Fibroblast of the conjunctiva (primary cell): ENCODE results near the gene TBX15.

Experiments used
- DNase-seq: peaks from one replicate; pipeline ENCODE4 v3.0.0-alpha.2; 2010; ENCODE audit warnings: low read depth

The TBX15 gene

DNA sequence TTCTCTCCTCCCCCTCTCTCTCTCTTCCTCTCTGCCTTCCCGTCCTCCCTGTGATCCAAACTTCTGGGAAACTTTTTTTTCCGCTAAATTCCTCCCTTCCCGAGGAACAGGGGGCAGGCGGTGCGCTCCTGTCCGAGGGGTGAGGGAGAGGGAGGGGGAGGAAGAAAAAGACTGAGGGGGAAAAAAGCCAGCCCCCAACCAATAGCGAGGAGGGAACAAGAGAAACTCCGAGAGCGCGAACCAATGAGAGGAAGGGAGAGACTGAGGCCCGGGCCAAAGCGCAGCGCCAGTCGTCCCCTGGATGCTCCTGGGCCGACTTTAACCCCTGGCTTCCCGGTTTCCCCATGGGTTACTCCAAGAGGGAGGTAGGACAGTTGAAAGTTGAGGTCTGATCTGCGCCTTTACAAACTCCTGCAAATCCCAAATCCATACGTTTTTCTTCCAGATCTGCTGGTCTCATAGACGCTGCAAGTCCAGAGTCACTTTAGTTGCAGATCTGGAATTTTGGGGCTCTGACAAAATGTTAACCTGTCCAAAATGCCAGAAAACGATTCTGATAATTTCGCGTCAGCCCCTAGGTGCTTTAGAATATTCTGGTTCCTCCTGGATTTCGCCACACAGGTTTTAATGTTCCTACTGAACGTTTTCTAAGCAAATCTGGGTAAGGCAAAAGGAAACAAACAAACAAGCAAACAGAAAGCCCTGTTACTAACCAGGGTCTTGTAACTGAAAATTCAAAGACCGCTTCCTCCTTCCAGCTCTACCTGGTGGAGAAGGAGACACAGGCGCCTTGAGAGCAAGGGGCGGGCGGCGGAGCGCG is at the start of gene TBX15:
TSS of gene TBX15 (minus strand) at position 158 of the 820 bp plus-strand sequence. CDS start 548 bp downstream, outside the sequence.
- DNase-seq = peak; percentile 67

DNA sequence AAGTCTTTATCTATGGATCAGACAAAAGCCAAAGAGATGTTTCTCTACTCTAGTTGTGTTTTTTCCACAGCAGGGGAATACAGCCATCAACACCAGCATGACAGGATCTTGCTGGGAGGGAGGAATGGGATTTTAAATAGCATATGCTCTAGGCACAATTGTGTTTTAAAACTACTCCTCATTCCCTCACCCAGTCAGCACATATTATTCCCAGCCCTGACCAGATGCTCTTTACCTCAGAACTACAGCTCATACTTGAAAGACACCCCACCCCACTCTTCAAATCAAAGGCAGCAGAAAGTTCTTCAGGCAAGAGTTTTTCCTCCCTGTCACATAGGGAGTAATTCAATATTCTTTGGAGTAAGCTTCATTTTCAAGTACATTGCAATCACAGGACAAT is 46.2 kb upstream of the TBX15 start:
- no peak for DNase-seq

GRCh38 chr1:119032986-119033385 is 44.8 kb upstream of the TBX15 start:
- DNase-seq = no peak

DNA sequence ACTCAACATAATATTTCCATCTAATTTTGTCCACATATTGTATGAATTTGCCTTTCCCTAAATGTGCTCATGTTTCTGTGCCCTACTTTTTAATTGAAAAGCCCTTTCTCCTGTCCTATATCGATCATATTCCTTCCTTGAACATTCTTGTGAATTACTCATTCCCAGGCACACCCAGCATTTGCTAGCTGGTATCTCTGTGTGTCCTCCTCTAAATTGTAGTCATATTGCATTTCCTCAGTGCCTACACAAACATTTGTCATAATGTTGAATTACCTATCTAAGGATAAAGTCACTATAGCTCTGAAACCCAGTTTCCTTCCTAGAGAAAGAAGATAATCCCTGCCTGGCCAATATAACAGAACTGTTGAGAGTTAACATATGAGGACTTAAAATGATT is 39.6 kb upstream of the TBX15 start:
- no peak for DNase-seq

- DNase-seq = no peak
Measured at GRCh38 chr1:119026956-119027355, 38.8 kb upstream of the TBX15 start.

DNA sequence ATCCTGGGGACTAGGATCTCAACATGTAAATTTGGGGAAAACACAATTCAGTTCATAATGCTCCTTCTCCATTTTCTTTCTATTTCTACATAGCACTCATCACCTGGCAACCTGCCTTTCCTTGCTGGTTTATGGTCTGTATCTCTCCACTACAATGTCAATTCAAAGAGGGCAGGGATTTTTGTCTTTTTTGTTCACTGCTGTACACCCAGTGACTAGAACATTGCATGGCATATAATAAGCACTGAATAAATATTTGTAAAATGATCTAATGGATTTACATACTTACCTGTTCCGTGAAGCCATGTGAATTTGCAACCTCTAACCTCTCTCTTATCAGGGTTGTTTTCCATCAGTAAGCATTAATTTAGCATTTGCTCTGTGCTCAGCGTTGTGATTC is 27.4 kb upstream of the TBX15 start:
- no peak for DNase-seq

GRCh38 chr1:119012383-119012782 is 24.2 kb upstream of the TBX15 start:
- no peak for DNase-seq

DNA sequence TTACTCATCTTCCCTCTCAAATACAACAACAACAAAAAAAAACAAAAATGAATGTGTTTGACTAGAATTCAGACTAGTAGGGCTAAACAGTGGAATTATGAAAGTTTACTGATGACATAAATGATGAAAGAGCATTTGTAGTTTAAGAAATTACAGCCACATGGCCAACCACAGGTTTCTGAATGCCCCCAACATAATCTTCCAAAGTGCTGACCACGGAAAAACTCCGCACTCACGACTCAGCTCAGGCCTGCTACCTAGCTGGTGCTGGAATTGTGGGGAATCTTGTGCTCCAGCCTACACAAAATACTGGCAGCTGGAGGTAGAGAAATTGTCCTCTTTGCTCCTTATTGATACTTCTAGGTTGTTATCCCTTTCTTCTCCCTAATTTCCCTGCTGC is 23.6 kb upstream of the TBX15 start:
- no peak for DNase-seq

GRCh38 chr1:119011116-119011515 is 23.0 kb upstream of the TBX15 start:
- DNase-seq = no peak

DNA sequence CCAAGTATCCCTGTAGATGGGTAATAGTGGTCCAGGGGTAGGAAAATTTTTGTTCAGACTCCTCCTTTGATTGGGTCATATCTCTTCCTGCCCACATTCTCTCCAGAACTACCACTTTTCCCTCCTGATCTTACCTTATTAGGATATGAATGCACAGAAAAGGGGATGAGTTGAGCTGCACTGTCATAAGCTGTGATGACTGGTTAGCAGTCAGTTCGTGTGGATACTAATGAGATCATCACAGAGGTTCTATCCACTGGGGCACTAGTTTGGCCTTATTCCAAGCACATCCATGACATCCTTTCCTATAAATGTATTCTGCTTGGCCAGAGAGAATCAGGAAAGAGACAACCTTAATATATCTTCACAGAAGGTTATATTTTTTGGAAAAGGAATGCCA is 22.1 kb upstream of the TBX15 start:
- no peak for DNase-seq

GRCh38 chr1:119009312-119009655 is 21.1 kb upstream of the TBX15 start:
- no peak for DNase-seq

GRCh38 chr1:119008483-119009311 is 20.6 kb upstream of the TBX15 start:
- peak; percentile 69 for DNase-seq

DNA sequence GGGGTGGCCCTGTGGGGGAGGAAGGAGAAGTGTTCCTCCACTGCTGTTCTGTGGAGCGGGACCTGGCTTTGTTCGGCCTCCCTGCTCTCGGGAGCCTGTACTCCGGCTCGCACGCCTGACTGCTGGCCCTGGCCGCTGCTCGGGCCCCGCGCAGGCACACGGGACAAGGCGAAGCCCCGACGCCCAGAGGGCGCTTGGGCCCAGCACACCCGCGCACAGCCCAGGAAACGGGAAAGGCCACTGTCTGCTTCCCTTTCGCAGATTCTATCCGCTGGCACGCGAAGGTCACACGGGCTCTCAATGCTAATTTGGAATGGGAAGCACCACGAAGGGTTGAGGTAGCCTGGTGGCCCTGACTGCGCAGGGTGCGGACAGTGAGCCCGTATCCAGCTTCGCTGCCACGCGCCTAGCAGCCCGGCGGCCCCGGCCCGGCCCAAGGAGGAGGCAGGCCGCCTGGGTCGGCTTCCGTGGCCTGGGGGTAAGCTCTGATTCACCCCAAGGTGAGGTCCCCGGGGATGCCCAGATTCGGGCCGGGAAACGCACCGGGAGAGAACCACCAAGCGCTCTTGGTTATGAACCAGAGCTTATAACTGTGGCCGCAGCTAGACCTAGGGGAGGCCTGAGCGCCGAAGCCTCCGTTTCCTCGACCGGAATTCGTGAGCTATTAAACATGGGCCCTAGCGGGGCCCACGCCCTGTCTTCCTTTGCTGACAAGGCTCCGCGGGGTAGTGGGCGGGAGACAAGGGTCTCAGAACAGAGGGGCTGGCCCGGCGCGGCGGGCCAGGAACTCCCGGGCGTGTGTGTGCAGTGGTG is 19.7 kb upstream of the TBX15 start:
- DNase-seq = no peak

- DNase-seq = no peak
Measured at GRCh38 chr1:119007339-119007669, 19.2 kb upstream of the TBX15 start.

- no peak for DNase-seq
Measured at GRCh38 chr1:119006406-119007279, 18.5 kb upstream of the TBX15 start.

DNA sequence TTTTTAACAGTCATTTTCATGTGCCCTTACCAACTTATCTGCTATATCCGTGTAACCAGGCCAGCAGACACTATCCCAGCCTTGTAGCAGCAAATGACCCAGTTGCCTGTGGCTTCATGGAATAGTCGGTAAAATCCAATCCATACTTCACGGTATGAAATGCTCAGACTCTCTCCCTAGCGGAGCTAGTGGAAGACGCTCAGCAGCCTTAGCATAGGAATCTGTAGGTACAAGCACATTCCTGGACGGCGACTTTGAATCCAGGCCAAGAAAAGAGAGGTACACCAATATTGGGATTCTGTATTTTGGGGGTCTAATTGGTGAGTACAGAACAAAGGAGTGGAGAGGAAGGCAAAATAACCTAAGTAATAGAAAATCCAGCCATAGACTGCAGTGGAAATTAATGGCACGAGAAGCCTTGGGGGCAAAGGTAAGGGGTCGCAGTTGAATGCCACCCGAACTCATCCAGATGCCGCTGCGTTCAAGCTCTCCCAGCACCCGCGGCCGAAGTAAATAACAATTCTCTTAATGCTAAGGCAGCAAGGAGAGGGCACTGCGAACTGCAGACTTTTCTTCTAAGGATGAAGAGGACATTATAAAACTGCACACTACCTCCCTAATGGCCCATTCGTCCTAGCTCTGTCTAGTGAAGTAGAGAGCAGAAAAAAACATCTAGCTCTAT is 17.7 kb upstream of the TBX15 start:
- no peak for DNase-seq

GRCh38 chr1:119004781-119005180 is 16.6 kb upstream of the TBX15 start:
- DNase-seq = no peak

GRCh38 chr1:119004129-119004527 is 16.0 kb upstream of the TBX15 start:
- DNase-seq = no peak

DNA sequence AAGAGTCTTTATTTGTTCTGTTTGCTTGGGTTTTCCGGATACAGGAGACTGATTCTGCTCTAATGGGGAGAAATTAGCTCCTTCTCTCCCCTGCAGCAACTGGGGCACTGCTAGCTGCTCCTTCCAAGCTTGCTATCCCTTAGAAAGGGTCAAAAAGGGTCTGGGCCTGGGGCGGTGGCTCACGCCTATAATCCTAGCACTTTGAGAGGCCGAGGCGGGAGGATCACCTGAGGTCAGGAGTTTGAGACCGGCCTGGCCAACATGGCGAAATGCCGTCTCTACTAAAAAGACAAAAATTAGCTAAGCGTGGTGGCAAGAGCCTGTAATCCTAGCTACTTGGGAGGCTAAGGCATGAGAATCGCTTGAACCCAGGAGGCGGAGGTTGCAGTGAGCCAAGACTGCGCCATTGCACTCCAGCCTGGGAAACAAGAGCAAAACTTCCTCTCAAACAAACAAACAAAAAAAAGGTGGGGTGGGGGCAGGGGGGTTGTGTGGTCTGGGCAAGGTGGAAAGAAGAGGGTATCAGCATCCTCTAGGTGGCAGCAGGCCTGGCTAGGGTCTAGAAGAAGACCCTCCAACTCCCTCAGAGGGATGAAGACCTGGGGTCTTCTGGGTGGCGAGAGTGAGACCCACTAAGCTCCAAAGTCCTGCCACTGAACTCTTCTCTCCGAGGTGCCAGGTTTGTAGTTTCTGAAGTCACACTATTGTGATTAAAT is 15.4 kb upstream of the TBX15 start:
- DNase-seq = no peak

GRCh38 chr1:119002028-119002686 is 14.0 kb upstream of the TBX15 start:
- peak; percentile 75 for DNase-seq
